Lower lobe of right lung (tissue), 2 donors: ENCODE results near the gene MRPL4. TPM values are rescaled to one million over a fixed set of nuclear protein-coding genes. Genes with fewer than 3 reads are reported as not detected.
"Not testable (repeated sequence)": the region's sequence is repeated elsewhere in the genome, so short reads cannot be mapped to it uniquely, and the experiment has no call there.

Source experiments
- ATAC-seq, 2 donors: fragments of 200-7000 bp; cut with Tn5 transposase; one replicate each; pipeline ENCODE4 v1.9.1; 2020 to 2022; ENCODE audit warnings: mild to moderate bottlenecking in 2 of 2, moderate library complexity in 2 of 2
- DNase-seq: peaks from one replicate; pipeline ENCODE4 v3.0.0-alpha.2; 2020
- H3K27ac ChIP-seq: fragments of 200-600 bp; one replicate; pipeline ENCODE4 v1.8.0; 2022
- H3K27me3 ChIP-seq: fragments of 200-600 bp; one replicate; pipeline ENCODE4 v1.8.0; 2022; ENCODE audit warnings: low read depth
- H3K36me3 ChIP-seq: fragments of 200-600 bp; one replicate; pipeline ENCODE4 v1.8.0; 2022; ENCODE audit warnings: mild to moderate bottlenecking
- H3K4me1 ChIP-seq: fragments of 200-600 bp; one replicate; pipeline ENCODE4 v1.8.0; 2022
- H3K4me3 ChIP-seq: fragments of 200-600 bp; one replicate; pipeline ENCODE4 v1.8.0; 2022; ENCODE audit warnings: mild to moderate bottlenecking
- H3K9me3 ChIP-seq: fragments of 200-600 bp; one replicate; pipeline ENCODE4 v1.8.0; 2022
- intact Hi-C: fragments of 100-400 bp; cut with DNase I; formaldehyde crosslinking; loops from one replicate; pipeline ENCODE4 v1.11.0; 2022
- total RNA-seq: library from RNA; stranded (reverse); fragmentation: NEBNext Ultra II Directional; extraction: Animal tissue kit (Norgen Biotek cat#: 25700); gene quantifications from one replicate; pipeline ENCODE4 v1.2.1, GENCODE V29; 2021
- TF ChIP-seq, protein P1 (sequence below): fragments of 200-600 bp; IDR thresholded peaks from one replicate; pipeline ENCODE4 v1.8.0; 2022; ENCODE audit warnings: antibody characterized with exemption, mild to moderate bottlenecking
- donor health status: DM: no; HTN: yes; CAD: no; lungs with severe emphysema.

The MRPL4 gene
- total RNA-seq, 1 donor from 2014 or later = 40.3 TPM

DNA sequence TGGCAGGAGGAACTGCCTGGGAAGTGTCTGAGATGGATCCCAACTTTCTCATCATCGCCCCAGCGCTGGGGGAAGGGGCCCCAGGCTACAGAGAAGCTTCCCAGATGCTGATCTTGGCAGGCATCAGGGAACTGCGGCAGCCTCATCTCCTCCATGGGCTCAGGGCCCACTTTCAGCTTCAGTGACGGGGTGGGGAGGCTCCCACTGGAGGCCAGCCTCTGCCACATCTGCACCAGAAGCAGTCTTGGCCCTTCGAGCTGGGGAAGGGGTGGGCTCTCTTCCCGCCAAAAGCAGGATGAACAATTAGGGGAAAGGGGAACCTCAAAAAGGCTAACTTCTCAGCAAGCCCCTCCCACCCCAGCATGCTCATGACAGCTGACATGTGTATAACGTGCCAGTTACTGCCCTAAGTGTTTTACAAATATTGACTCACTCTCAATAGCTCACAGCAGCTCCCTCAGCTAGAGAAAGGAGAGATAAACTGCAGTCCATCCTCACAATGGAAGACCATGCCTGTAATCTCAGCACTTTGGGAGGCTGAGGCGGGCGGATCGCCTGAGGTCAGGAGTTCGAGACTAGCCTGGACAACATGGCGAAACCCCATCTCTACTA lies 13.7 kb upstream of the MRPL4 start:
- ATAC-seq (peak; percentile 84 to 93), DNase-seq (peak; percentile 59)
- TF ChIP-seq, protein P1, sequence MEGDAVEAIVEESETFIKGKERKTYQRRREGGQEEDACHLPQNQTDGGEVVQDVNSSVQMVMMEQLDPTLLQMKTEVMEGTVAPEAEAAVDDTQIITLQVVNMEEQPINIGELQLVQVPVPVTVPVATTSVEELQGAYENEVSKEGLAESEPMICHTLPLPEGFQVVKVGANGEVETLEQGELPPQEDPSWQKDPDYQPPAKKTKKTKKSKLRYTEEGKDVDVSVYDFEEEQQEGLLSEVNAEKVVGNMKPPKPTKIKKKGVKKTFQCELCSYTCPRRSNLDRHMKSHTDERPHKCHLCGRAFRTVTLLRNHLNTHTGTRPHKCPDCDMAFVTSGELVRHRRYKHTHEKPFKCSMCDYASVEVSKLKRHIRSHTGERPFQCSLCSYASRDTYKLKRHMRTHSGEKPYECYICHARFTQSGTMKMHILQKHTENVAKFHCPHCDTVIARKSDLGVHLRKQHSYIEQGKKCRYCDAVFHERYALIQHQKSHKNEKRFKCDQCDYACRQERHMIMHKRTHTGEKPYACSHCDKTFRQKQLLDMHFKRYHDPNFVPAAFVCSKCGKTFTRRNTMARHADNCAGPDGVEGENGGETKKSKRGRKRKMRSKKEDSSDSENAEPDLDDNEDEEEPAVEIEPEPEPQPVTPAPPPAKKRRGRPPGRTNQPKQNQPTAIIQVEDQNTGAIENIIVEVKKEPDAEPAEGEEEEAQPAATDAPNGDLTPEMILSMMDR = no peak
- H3K27ac ChIP-seq = peak overlapping the region; percentile 68
- H3K4me3 ChIP-seq = no peak overlapping the region
- no peaks in the 10 kb centered on the region for H3K27me3 ChIP-seq
- H3K4me1 ChIP-seq = peaks cover 43% of the 10 kb centered on the region
- intact Hi-C loops = no loop called here
- H3K36me3 ChIP-seq = no peaks in the 10 kb centered on the region
- no peaks in the 10 kb centered on the region for H3K9me3 ChIP-seq

DNA sequence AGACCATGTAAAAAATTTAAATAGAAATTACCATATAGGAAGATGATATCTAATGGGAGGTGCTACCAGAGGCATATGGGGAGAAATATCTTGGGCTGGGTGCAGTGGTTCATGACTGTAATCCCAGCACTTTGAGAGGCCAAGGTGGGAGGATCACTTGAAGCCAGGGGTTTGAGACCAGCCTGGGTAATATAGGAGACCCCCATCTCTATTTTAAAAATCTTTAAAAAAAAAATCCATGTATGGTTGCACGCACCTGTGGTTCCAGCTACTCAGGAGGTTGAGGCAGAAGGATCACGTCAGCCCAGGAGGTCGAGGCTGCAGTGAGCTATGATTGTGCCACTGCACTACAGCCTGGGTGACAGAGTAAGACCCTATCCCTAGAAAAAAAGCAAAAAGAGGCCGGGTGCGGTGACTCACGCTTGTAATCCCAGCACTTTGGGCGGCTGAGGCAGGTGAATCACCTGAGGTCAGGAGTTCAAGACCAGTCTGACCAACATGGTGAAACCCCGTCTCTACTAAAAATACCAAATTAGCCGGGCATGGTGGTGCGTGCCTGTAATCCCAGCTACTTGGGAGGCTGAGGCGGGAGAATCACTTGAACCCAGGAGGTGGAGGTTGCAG lies 10.1 kb upstream of the MRPL4 start:
- H3K9me3 ChIP-seq, intact Hi-C loops: not testable (repeated sequence)

DNA sequence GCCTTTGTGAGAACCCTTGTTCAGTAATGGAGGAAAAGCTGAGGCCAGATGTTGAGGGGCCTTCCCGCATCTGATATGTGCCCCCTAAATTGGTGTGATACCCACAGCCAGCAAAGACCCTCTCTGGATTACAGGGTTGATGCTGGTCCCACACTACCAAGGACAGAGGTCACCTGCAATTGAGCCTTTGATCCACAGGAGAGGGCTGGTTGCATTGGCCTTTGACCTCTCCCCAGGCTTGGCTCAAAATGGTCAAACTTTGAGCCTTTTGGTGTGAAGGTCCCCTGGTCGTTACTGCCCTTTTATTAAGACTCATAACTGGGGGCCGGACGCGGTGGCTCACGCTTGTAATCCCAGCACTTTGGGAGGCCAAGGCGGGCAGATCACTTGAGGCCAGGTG lies 8.4 kb upstream of the MRPL4 start:
- no peak overlapping the region for H3K4me3 ChIP-seq
- H3K27me3 ChIP-seq = no peaks in the 10 kb centered on the region
- intact Hi-C loops = no loop called here
- H3K27ac ChIP-seq = no peak overlapping the region
- no peaks in the 10 kb centered on the region for H3K9me3 ChIP-seq
- TF ChIP-seq, protein P1 = no peak
- peaks cover 9% of the 10 kb centered on the region for H3K4me1 ChIP-seq
- ATAC-seq = no peak
- DNase-seq = no peak
- no peaks in the 10 kb centered on the region for H3K36me3 ChIP-seq

More for the DNA sequence above, 10.1 kb upstream of the MRPL4 start:
- H3K4me3 ChIP-seq, H3K27ac ChIP-seq, H3K36me3 ChIP-seq, DNase-seq, H3K27me3 ChIP-seq, ATAC-seq: not testable (repeated sequence)
- peaks cover 25% of the 10 kb centered on the region for H3K4me1 ChIP-seq

DNA sequence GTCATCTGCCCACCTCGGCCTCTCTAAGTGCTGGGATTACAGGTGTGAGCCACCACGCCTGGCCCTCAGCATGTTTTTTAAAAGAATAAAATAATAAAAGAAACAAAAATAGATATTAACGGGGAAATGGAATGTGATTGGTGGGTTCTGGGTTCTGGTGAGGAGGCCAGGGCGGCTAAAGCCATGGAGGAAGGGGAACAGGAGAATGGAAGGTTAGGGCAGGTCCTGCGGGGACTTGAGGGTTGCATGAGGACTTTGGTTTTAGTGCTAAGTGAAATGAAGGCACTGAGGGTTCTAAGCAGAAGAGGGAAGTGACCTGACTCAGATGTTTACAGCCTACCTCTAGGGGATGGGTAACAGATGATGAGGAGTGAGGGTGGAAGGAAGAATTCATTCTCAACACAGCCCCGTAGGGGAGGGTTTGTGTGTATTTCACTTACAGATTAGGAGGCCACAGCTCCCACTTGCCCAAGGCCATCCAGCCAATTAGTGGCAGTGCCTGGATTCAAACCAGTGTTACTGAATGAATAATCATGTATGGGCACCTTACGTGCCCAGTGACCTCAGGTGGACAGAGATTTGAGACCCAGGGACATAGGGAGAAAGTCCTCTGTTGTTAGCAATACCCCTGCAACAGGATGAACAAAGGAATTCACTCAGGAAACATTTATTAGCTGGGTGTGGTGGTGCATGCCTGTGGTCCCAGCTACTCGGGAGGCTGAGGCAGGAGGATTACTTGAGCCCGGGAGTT lies 6.7 kb upstream of the MRPL4 start:
- ATAC-seq = no peak
- TF ChIP-seq, protein P1 = no peak

DNA sequence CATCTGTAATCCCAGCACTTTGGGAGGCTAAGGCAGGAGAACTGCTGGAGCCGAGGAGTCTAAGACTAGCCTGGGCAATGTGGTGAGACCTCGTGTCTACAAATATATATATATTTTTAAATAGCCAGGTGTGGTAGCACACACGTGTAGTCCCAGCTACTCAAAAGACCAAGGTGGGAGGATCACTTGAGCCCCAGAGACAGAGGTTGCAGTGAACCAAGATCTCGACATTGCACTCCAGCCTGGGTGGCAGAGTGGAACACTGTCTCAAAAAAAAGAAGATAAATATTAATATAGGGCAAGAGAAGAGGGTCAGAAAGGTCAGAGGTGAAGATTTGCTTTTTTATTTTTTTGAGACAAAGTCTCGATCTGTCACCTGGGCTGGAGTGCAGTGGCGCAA lies 5.5 kb upstream of the MRPL4 start:
- intact Hi-C loops = no loop called here

More for the DNA sequence above, 6.7 kb upstream of the MRPL4 start:
- intact Hi-C loops = no loop called here
- Histone ChIP-seq H3K4me3 (no peak overlapping the region), H3K27me3 (no peaks in the 10 kb centered on the region), H3K4me1 (no peaks in the 10 kb centered on the region), H3K9me3 (no peaks in the 10 kb centered on the region), H3K27ac (no peak overlapping the region), H3K36me3 (no peaks in the 10 kb centered on the region)
- no peak for DNase-seq

More for the DNA sequence above, 5.5 kb upstream of the MRPL4 start:
- Histone ChIP-seq H3K4me3 (no peak overlapping the region), H3K9me3 (no peaks in the 10 kb centered on the region), H3K4me1 (peaks cover 9% of the 10 kb centered on the region), H3K27ac (no peak overlapping the region), H3K36me3 (no peaks in the 10 kb centered on the region), H3K27me3 (no peaks in the 10 kb centered on the region)
- DNase-seq = no peak
- TF ChIP-seq, protein P1 = no peak
- ATAC-seq = no peak
